Activated CD8-positive, alpha-beta T cell treated with anti-CD3 and anti-CD28 coated beads for 36 hours (primary cell): ENCODE data around the gene CD9. TPM values are rescaled to one million over a fixed set of nuclear protein-coding genes. Genes with fewer than 3 reads are reported as not detected.
A peak's percentile ranks its signal among the peaks of the same experiment; 100 is the strongest.

Experiments used
- ATAC-seq: fragments of 200-7000 bp; cut with Tn5 transposase; one replicate; pipeline ENCODE4 v1.10.0; 2021; ENCODE audit warnings: mild to moderate bottlenecking, moderate library complexity
- CTCF ChIA-PET: fragments of 350-600 bp; sonication (Branson Sonifier 250); formaldehyde crosslinking; loops from one replicate; lab custom pipeline; 2021; ENCODE audit warnings: antibody characterized with exemption; lab: Charles Lee
- POLR2A ChIA-PET: fragments of 350-600 bp; sonication (Branson Sonifier 250); formaldehyde crosslinking; loops from one replicate; lab custom pipeline; 2021; ENCODE audit warnings: antibody characterized with exemption; lab: Charles Lee
- DNase-seq: peaks from one replicate; pipeline ENCODE4 v3.0.0-alpha.2; 2020
- H3K27ac Mint-ChIP-seq: one replicate; pipeline ENCODE4 v1.8.0; 2021; ENCODE audit warnings: mild to moderate bottlenecking, mixed read lengths
- H3K27me3 Mint-ChIP-seq: one replicate; pipeline ENCODE4 v1.8.0; 2021; ENCODE audit warnings: mixed read lengths
- H3K36me3 Mint-ChIP-seq: one replicate; pipeline ENCODE4 v1.8.0; 2021; ENCODE audit warnings: low read depth, mixed read lengths
- H3K4me1 Mint-ChIP-seq: one replicate; pipeline ENCODE4 v1.8.0; 2021; ENCODE audit warnings: low read depth, mixed read lengths
- H3K4me3 Mint-ChIP-seq: one replicate; pipeline ENCODE4 v1.8.0; 2021; ENCODE audit warnings: mild to moderate bottlenecking, moderate library complexity, mixed read lengths
- H3K9me3 Mint-ChIP-seq: one replicate; pipeline ENCODE4 v1.8.0; 2021; ENCODE audit warnings: mixed read lengths
- intact Hi-C: fragments of 100-400 bp; cut with micrococcal nuclease; formaldehyde crosslinking; loops from one replicate; pipeline ENCODE4 v1.10.0; 2022
- total RNA-seq, 2 experiments: library from RNA; stranded (reverse); gene quantifications; one replicate each; pipeline ENCODE4 v1.2.3, GENCODE V29; 2021
- TF ChIP-seq, protein P1 (sequence below): fragments of 200-600 bp; IDR thresholded peaks from one replicate; pipeline ENCODE4 v1.8.0; 2022; ENCODE audit warnings: antibody characterized with exemption, mild to moderate bottlenecking

The CD9 gene
- total RNA-seq, 2 experiments from 2014 or later = 9.1 to 9.2 TPM

DNA sequence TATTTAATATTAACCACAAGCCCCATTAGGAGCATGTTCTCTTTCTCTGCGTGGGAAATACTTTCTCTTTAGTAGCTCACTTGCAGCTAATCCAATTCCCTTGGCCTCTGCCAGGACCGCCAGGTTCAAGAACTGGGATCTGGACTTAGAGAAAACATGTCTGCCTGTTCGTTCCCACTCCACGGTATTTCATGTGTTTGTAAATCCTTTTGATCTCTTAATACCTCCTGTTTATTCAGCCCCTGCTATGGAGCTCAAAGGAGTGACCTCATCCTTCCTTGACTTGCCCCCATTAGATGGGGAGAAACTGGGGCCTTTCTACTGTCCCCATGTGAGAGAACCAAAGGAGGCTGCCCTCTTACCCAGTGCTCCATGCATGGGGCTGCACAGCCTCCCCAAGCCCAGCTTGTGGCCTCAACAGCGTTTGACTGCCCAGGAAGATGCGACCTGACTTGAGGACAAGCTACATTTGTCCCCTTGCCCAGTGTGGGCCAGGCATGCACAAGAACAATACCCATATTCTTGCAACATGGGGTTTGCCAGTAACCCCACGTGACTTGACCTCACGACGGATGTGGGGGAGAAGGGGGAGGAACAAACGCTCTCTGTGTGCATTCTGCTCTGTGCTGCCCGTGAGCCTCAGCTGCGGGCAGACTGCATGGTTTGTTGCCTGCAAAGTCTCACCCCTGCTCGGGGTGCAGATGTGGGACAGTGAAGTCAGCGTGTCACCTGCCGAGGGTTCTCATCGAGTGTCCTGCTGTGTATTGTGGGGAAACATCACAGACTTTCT, 30.3 kb downstream of the CD9 start:
- H3K36me3 Mint-ChIP-seq = no peaks in the 10 kb centered on the region
- ChIA-PET POLR2A (interaction anchor here (0.8 kb wide), 2 partner anchors 24 to 31 kb away, joined by 3 to 5 read pairs; no protein-coding TSS in a partner anchor), CTCF (interaction anchor here (1.0 to 3.2 kb wide), 5 partner anchors 9 to 174 kb away, joined by 3 to 23 read pairs (median 3); no protein-coding TSS in a partner anchor)
- DNase-seq (peak; percentile 86), ATAC-seq (peak; percentile 86)
- peak overlapping the region; percentile 56 for H3K4me3 Mint-ChIP-seq
- no peaks in the 10 kb centered on the region for H3K27me3 Mint-ChIP-seq
- no peaks in the 10 kb centered on the region for H3K9me3 Mint-ChIP-seq
- intact Hi-C loops = no loop called here
- TF ChIP-seq, protein P1, sequence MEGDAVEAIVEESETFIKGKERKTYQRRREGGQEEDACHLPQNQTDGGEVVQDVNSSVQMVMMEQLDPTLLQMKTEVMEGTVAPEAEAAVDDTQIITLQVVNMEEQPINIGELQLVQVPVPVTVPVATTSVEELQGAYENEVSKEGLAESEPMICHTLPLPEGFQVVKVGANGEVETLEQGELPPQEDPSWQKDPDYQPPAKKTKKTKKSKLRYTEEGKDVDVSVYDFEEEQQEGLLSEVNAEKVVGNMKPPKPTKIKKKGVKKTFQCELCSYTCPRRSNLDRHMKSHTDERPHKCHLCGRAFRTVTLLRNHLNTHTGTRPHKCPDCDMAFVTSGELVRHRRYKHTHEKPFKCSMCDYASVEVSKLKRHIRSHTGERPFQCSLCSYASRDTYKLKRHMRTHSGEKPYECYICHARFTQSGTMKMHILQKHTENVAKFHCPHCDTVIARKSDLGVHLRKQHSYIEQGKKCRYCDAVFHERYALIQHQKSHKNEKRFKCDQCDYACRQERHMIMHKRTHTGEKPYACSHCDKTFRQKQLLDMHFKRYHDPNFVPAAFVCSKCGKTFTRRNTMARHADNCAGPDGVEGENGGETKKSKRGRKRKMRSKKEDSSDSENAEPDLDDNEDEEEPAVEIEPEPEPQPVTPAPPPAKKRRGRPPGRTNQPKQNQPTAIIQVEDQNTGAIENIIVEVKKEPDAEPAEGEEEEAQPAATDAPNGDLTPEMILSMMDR = no peak
- H3K4me1 Mint-ChIP-seq = peaks cover 28% of the 10 kb centered on the region
- peak overlapping the region; percentile 85 for H3K27ac Mint-ChIP-seq

DNA sequence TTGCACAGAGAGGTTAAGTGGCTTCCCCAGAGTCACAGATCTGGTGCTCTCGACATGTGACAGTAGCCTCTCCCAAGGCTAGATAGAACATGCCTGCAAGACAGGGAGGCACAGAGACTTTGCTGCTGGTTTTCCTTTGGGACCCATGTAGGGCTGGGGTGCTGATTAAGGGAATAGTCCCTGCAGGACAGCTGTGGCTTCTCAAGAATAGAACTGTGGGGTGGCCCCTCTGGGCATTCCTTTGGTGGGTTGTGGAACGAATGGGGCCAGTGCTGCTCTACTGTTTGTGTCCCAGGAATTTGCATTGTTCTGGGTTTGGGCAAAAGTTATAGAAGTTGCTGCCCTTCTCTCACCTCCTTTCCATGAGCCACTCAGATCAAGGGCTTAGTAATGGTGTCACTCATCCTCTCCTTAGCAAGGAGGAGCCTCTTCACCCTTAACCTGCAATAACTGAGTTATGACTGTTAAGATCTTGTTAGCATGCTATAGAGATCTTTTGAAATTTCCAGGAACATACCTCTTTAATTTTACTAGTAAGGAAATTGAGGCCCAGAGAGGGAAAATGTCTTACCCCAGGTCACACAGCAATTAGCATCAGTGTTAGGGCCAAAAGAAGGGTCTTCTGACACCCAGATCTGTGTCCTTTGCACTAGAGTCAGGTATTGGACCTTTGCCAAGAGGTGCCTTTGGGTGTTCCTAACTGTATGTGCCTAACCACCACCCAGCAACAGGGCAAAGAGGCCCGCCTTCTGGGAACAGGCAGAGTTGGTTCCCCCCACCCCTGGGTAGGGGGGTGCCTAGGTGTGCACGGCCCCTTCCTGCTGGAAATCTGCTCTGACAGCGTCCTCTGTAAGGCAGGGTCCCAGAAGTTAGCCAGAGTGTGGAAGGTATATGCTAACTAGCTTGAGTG, 31.4 kb downstream of the CD9 start:
- ChIA-PET CTCF (interaction anchor here (1.9 to 3.2 kb wide), 2 partner anchors 36 to 47 kb away, joined by 9 to 23 read pairs; no protein-coding TSS in a partner anchor), POLR2A (interaction anchor here (0.8 kb wide), 1 partner anchor 25 kb away, joined by 3 read pairs; no protein-coding TSS in a partner anchor)
- intact Hi-C loops = no loop called here
- Mint-ChIP-seq H3K9me3 (no peaks in the 10 kb centered on the region), H3K27me3 (no peaks in the 10 kb centered on the region), H3K36me3 (no peaks in the 10 kb centered on the region), H3K27ac (no peak overlapping the region), H3K4me3 (no peak overlapping the region), H3K4me1 (peaks cover 28% of the 10 kb centered on the region)
- DNase-seq = no peak
- TF ChIP-seq, protein P1 = no peak
- ATAC-seq = peak; percentile 59

DNA sequence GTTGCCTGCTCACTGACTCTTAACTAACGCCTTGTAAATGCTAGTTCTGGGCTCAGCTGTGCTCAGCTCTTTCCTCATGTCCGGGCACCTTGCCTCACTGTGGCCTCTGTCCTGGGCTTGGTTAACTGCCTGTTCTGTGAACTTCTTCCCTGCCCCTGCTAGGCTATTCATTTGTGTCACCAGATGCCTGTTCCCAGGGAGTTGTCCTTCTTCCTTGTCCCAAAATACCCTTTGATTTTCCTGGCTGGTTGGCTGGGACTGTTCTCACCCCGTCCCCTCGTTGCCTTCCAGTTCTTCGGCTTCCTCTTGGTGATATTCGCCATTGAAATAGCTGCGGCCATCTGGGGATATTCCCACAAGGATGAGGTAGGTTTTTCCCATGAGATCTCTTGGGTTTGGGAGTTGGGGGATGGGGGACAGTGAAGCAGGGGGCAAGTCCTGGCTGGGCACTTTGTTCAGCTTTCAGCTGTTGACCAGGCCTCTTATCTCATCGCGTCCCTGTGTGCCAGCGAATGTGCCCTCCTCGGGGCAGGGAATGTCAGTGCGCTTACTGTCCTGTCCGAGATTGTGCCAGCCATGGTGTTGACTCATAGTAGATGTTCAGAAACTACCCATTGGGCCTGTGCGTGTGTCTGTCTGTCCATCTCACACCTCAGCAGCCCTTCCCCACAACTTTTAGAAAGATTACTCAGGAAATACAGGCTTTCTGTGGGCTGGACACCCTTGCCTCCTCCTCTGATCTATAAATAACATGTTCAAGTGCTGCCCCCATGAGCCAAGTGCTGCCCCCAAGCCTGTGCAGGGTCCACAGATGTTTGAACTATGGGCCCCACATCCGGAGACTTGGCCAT, 33.1 kb downstream of the CD9 start:
- Mint-ChIP-seq H3K9me3 (no peaks in the 10 kb centered on the region), H3K27ac (no peak overlapping the region), H3K4me3 (no peak overlapping the region), H3K27me3 (peaks cover 2% of the 10 kb centered on the region), H3K4me1 (peaks cover 28% of the 10 kb centered on the region), H3K36me3 (no peaks in the 10 kb centered on the region)
- ChIA-PET POLR2A (no interaction called here), CTCF (no interaction called here)
- DNase-seq (peak; percentile 44), ATAC-seq (no peak)
- intact Hi-C loops = no loop called here
- TF ChIP-seq, protein P1 = no peak

DNA sequence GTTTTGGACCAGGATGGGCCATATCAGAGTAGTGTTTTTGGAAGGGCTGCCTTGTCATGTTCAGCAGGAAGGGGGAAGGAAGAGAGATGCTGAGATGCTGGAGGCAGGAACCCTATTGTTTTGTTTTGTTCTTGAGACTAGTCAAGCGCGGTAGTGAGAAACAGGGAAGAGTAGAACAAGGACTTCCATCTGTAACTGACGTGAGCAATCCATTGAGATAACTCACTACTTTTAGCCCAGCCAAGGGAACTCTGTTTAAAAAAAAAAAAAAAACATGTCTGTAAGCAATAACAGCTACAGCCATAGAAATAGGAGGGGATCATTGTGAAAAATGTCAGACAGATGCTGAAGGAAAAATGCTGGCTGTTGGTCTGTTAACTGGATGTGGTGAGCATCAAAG, 34.0 kb downstream of the CD9 start:
- no peak overlapping the region for H3K4me3 Mint-ChIP-seq
- POLR2A ChIA-PET = no interaction called here
- CTCF ChIA-PET = interaction anchor here (0.7 to 1.9 kb wide), 5 partner anchors 39 to 170 kb away, joined by 3 to 11 read pairs (median 3); no protein-coding TSS in a partner anchor
- no peaks in the 10 kb centered on the region for H3K36me3 Mint-ChIP-seq
- ATAC-seq (no peak), DNase-seq (no peak)
- H3K4me1 Mint-ChIP-seq = peaks cover 28% of the 10 kb centered on the region
- peaks cover 2% of the 10 kb centered on the region for H3K27me3 Mint-ChIP-seq
- H3K27ac Mint-ChIP-seq = no peak overlapping the region
- intact Hi-C loops = no loop called here
- TF ChIP-seq, protein P1 = no peak
- no peaks in the 10 kb centered on the region for H3K9me3 Mint-ChIP-seq
